ENCODE data around the gene TUBA4B.

Gene TUBA4B

DNA sequence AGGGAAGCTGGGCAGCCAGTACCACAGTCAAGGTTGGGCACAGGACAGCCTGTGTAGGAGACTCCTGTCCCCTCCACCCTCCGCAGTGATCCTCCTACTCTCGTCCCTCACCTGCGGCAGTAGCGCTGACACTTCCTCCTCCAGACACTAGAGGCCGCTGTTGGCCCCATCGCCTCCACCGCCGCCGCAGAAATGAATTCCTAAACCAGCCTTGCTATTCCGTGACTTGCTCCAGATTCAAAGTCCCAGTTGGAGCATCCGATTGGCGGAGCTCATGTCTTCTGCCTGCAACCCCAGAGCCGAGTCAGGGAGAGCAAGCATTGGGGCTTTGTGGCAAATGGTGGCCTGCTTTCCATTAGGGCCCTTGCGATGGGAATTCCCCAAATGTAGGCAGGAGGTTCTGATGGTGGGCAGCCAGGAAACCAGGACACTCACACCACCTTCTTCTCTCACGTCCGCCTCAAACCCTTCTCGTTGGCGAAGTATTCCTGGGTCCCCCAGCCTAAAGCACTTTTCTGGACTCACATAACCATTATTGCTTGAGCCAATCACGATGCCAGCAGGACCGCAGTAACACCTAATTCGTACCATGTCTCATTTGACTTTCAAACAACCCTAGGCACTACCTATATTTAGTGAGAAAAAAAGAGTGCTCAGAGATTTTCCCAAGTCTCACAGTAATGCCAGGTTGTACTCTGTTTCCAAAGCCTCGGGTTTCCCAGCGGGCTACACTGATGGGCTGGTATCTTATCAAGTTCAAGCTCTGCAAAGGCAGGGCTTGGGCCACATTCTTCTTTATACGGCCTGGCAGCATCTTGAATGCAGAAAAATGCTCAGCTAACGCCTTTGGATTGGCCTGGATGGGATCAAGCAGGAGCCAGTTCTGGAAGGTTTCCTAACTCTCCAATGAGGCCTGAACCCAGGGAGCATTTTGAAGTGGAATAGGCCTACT, 24.9 kb downstream of the TUBA4B start (continued):
- TF ChIP-seq IKZF3 (tag by site-specific recombination; IDR thresholded peaks at IDR 0.05) = peak; percentile 70; the same call in 1 of the 2 replicates
- peak; percentile 58 for TF ChIP-seq ZNF654 (tag by site-specific recombination; IDR thresholded peaks at IDR 0.05; ENCODE audit: low read depth)
- no peak for TF ChIP-seq ZNF561 (tag by site-specific recombination; IDR thresholded peaks at IDR 0.05; ENCODE audit: borderline replicate concordance)
- TF ChIP-seq ZNF132 (tag by site-specific recombination; IDR thresholded peaks at IDR 0.05; ENCODE audit: borderline replicate concordance) = no peak
- TF ChIP-seq, protein P1, sequence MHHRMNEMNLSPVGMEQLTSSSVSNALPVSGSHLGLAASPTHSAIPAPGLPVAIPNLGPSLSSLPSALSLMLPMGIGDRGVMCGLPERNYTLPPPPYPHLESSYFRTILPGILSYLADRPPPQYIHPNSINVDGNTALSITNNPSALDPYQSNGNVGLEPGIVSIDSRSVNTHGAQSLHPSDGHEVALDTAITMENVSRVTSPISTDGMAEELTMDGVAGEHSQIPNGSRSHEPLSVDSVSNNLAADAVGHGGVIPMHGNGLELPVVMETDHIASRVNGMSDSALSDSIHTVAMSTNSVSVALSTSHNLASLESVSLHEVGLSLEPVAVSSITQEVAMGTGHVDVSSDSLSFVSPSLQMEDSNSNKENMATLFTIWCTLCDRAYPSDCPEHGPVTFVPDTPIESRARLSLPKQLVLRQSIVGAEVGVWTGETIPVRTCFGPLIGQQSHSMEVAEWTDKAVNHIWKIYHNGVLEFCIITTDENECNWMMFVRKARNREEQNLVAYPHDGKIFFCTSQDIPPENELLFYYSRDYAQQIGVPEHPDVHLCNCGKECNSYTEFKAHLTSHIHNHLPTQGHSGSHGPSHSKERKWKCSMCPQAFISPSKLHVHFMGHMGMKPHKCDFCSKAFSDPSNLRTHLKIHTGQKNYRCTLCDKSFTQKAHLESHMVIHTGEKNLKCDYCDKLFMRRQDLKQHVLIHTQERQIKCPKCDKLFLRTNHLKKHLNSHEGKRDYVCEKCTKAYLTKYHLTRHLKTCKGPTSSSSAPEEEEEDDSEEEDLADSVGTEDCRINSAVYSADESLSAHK (tag by site-specific recombination; IDR thresholded peaks at IDR 0.05) = no peak
- TF ChIP-seq ZNF174 (tag by site-specific recombination; IDR thresholded peaks at IDR 0.05) = no peak
- peak; percentile 60 for TF ChIP-seq ZNF341 (tag by site-specific recombination; IDR thresholded peaks at IDR 0.05; ENCODE audit: low read depth)
- 0 out of 2 replicates have a peak, but pooled peaks have one; percentile 17 for TF ChIP-seq ZNF366 (tag by site-specific recombination; conservative IDR thresholded peaks at IDR 0.05)

DNA sequence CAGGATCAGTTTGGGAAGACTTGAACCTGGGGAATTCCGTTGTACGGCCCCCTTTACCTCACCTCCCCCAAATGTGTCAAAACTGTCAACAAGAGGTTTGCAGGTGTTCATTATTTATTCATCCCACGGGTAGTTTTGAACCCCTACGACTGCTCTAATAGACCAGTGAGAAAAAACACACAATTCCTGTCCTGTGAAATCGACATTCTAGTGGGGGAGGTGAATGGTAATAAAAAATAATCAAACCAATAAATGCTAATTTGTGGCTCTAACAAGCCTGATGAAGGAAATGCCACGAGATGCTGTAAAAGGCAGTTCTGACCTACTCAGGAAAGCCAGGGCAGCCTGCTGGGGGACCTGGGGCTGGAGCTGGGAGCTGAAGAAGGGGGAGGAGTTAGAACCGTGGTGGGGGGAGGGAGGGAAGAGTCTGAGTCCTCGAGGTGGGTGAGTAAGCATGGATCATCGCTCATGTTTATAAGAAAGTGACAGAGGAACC, 25.7 kb downstream of the TUBA4B start:
- H3K27ac ChIP-seq (ENCODE audit: extremely low read depth, low read depth, low read length) = peak overlapping the region; percentile 45
- ChIA-PET POLR2A (interaction anchor here (0.6 to 1.8 kb wide), 15 partner anchors 13 to 102 kb away, joined by 3 to 18 read pairs (median 6); partner anchors contain the start of genes ABCB6, ANKZF1, ATG9A and CNPPD1), CTCF (interaction anchor here (0.6 to 15.0 kb wide), 18 partner anchors 8 to 1007 kb away, joined by 3 to 297 read pairs (median 4); partner anchors contain the start of genes GLB1L, STK16, TUBA4A and TUBA4B)
- peaks cover 0 to 35% of the 10 kb centered on the region in 2 experiments; a peak in 1 of 3 replicates for H3K36me3 ChIP-seq (ENCODE audit: control insufficient read depth in 2 of 2, insufficient read depth in 1 of 2, low read length in 2 of 2)
- H3K4me3 ChIP-seq (ENCODE audit: low read depth, low read length) = peak overlapping the region; percentile 54
- H3K9me3 ChIP-seq (ENCODE audit: control insufficient read depth, insufficient read depth, low read depth, low read length) = no peaks in the 10 kb centered on the region
- peaks cover 6% of the 10 kb centered on the region for H3K4me1 ChIP-seq (ENCODE audit: control insufficient read depth, insufficient read depth, low read length)
- TF ChIP-seq KLF10 (tag by site-specific recombination; IDR thresholded peaks at IDR 0.05) (no peak), WT1 (tag by site-specific recombination; IDR thresholded peaks at IDR 0.05) (no peak), ZNF138 (tag by site-specific recombination; IDR thresholded peaks at IDR 0.05; ENCODE audit: borderline replicate concordance) (no peak), OVOL3 (tag by site-specific recombination; IDR thresholded peaks at IDR 0.05) (no peak), ZNF175 (tag by site-specific recombination; IDR thresholded peaks at IDR 0.05) (no peak), ZFP3 (tag by site-specific recombination; IDR thresholded peaks at IDR 0.05; ENCODE audit: low read depth) (no peak), RBAK (tag by site-specific recombination; IDR thresholded peaks at IDR 0.05) (no peak), ZSCAN16 (tag by site-specific recombination; IDR thresholded peaks at IDR 0.05) (no peak), ZNF19 (tag by site-specific recombination; IDR thresholded peaks at IDR 0.05; ENCODE audit: low read depth) (no peak), ZNF548 (tag by site-specific recombination; IDR thresholded peaks at IDR 0.05) (no peak), ZNF211 (tag by site-specific recombination; IDR thresholded peaks at IDR 0.05; ENCODE audit: low read depth) (no peak), ZNF335 (tag by site-specific recombination; conservative IDR thresholded peaks at IDR 0.05) (peak; percentile 79), ZNF549 (tag by site-specific recombination; IDR thresholded peaks at IDR 0.05) (no peak), GLI2 (tag by site-specific recombination; IDR thresholded peaks at IDR 0.05; ENCODE audit: borderline replicate concordance, low read depth) (no peak), ZNF623 (tag by site-specific recombination; IDR thresholded peaks at IDR 0.05) (no peak), PRDM1 (tag by site-specific recombination; IDR thresholded peaks at IDR 0.05) (peak; percentile 77), ZNF121 (tag by site-specific recombination; IDR thresholded peaks at IDR 0.05) (no peak), ZNF221 (tag by site-specific recombination; IDR thresholded peaks at IDR 0.05; ENCODE audit: borderline replicate concordance) (no peak), ZNF660 (tag by site-specific recombination; IDR thresholded peaks at IDR 0.05) (no peak), ZBTB21 (tag by site-specific recombination; IDR thresholded peaks at IDR 0.05) (no peak), ZNF600 (tag by site-specific recombination; IDR thresholded peaks at IDR 0.05) (peak; percentile 30; the same call in 1 of the 2 replicates)
- TF ChIP-seq, protein P2, sequence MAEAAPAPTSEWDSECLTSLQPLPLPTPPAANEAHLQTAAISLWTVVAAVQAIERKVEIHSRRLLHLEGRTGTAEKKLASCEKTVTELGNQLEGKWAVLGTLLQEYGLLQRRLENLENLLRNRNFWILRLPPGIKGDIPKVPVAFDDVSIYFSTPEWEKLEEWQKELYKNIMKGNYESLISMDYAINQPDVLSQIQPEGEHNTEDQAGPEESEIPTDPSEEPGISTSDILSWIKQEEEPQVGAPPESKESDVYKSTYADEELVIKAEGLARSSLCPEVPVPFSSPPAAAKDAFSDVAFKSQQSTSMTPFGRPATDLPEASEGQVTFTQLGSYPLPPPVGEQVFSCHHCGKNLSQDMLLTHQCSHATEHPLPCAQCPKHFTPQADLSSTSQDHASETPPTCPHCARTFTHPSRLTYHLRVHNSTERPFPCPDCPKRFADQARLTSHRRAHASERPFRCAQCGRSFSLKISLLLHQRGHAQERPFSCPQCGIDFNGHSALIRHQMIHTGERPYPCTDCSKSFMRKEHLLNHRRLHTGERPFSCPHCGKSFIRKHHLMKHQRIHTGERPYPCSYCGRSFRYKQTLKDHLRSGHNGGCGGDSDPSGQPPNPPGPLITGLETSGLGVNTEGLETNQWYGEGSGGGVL (tag by site-specific recombination; IDR thresholded peaks at IDR 0.05) = peak; percentile 95
- TF ChIP-seq, protein P3, sequence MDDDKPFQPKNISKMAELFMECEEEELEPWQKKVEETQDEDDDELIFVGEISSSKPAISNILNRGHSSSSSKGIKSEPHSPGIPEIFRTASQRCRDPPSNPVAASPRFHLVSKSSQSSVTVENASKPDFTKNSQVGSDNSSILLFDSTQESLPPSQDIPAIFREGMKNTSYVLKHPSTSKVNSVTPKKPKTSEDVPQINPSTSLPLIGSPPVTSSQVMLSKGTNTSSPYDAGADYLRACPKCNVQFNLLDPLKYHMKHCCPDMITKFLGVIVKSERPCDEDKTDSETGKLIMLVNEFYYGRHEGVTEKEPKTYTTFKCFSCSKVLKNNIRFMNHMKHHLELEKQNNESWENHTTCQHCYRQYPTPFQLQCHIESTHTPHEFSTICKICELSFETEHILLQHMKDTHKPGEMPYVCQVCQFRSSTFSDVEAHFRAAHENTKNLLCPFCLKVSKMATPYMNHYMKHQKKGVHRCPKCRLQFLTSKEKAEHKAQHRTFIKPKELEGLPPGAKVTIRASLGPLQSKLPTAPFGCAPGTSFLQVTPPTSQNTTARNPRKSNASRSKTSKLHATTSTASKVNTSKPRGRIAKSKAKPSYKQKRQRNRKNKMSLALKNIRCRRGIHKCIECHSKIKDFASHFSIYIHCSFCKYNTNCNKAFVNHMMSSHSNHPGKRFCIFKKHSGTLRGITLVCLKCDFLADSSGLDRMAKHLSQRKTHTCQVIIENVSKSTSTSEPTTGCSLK (tag by site-specific recombination; IDR thresholded peaks at IDR 0.05) = no peak

Data from HEK293 (cell line).